Measurements from ENCODE around the gene SH3RF3. TPM values are rescaled to one million over a fixed set of nuclear protein-coding genes. Genes with fewer than 3 reads are reported as not detected.

The SH3RF3 gene
- polyA plus RNA-seq, 1 of the 3 experiments (the other 2 are of a cell fraction): 1.9 TPM

DNA sequence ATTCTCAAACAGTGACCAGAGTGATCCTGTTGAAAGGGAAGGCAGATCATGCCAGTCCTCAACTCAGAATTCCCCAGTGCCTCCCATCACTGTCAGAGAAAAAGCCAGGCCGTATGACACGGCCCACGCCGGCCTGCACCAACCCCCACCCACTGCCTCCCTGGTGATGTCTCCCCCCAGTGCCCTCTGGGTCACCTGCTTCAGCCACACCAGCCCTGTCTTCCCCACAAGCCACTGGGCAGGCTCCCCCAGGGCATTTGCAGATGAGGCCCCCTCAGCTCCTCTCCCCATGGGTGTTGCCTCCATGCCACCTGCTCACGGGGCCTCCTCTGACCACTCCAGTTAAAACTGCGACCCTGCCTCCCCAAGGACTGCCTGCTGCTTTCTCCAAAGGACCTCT lies 169.8 kb downstream of the SH3RF3 start:
- peaks cover 5% of the 10 kb centered on the region; the same call in 1 of the 2 replicates for H4K20me1 ChIP-seq (ENCODE audit: insufficient read depth)

DNA sequence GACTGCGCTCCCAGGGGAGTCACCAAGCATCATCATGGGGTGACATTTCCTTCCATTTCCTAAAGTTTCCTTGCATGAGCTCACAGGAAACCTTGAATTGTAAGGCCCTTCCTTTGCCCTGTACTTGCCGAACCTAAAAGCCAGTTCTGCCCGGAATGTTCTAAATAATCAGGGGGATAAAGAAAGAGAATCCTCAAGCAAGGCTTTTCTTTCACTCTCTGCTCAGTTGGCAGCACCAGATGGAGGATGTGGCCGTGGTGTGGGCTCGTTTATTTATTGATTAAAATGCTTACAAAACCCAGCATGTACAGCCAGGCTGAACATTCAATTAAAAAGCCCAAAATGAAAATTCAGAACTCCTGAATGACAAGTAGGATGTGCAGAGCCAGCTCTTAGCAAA lies 170.5 kb downstream of the SH3RF3 start:
- WGBS (ENCODE audit: low lambda C conversion rate): 84% methylated on average over 5 of the region's 5 CpGs
- Histone ChIP-seq H3K4me1 (ENCODE audit: control insufficient read depth in 1 of 2, insufficient read depth in 2 of 2, low read depth in 1 of 2, low read length in 1 of 2) (peaks cover 0 to 5% of the 10 kb centered on the region in 2 experiments; a peak in 1 of 4 replicates), H3F3A (replicated peaks; ENCODE audit: insufficient read depth) (no peaks in the 10 kb centered on the region), H3K36me3 (replicated peaks in 1 of 2; ENCODE audit: control insufficient read depth in 1 of 2, insufficient read depth in 2 of 2, low read length in 1 of 2) (no peaks in the 10 kb centered on the region), H3K27me3 (ENCODE audit: insufficient read depth) (no peaks in the 10 kb centered on the region), H3K9ac (no peak overlapping the region), H3K27ac (ENCODE audit: low read depth in 2 of 2, low read length in 1 of 2) (no peak overlapping the region), H3K9me2 (no peaks in the 10 kb centered on the region), H3K9me3 (no peaks in the 10 kb centered on the region), H3K79me2 (ENCODE audit: insufficient read depth) (no peaks in the 10 kb centered on the region), H4K20me1 (ENCODE audit: insufficient read depth) (peaks cover 8% of the 10 kb centered on the region; the same call in 1 of the 2 replicates), H2AFZ (ENCODE audit: low read depth) (no peak overlapping the region), H3K4me2 (no peak overlapping the region), H3K4me3 (ENCODE audit: low read depth in 2 of 2, low read length in 1 of 2) (no peak overlapping the region)
- no peak for TF ChIP-seq RFX5 (IDR thresholded peaks at IDR 0.05; ENCODE audit: low read length)
- no peak for TF ChIP-seq SIN3A (IDR thresholded peaks at IDR 0.05; ENCODE audit: borderline replicate concordance, low read depth, low read length)
- DNase-seq: no peak
- ChIA-PET POLR2A (no interaction called here), CTCF (interaction anchor here (0.6 kb wide), 1 partner anchor 34 kb away, joined by 3 read pairs; no protein-coding TSS in a partner anchor)

More for the DNA sequence above, 169.8 kb downstream of the SH3RF3 start:
- TF ChIP-seq CHD2 (IDR thresholded peaks at IDR 0.05; ENCODE audit: low read length, partially characterized antibody) (no peak), FOXJ3 (CRISPR knock-in tag; IDR thresholded peaks at IDR 0.05) (no peak), MEF2A (IDR thresholded peaks at IDR 0.05; ENCODE audit: borderline replicate concordance, low read depth) (no peak), YY1 (IDR thresholded peaks at IDR 0.05; ENCODE audit: low read depth) (no peak), SMC3 (IDR thresholded peaks at IDR 0.05; ENCODE audit: low read depth, low read length) (no peak)
- WGBS (ENCODE audit: low lambda C conversion rate): 76% methylated on average over 6 of the region's 6 CpGs
- H3K4me1 ChIP-seq (ENCODE audit: control insufficient read depth in 1 of 2, insufficient read depth in 2 of 2, low read depth in 1 of 2, low read length in 1 of 2): peaks cover 0 to 5% of the 10 kb centered on the region in 2 experiments; a peak in 1 of 4 replicates
- H3K9me2 ChIP-seq: no peaks in the 10 kb centered on the region
- DNase-seq: no peak
- ChIA-PET CTCF (no interaction called here), POLR2A (no interaction called here)
- H3K4me2 ChIP-seq: no peak overlapping the region
- no peak overlapping the region for H3K4me3 ChIP-seq (ENCODE audit: low read depth in 2 of 2, low read length in 1 of 2)
- no peak overlapping the region for H3K9ac ChIP-seq
- no peak overlapping the region for H3K27ac ChIP-seq (ENCODE audit: low read depth in 2 of 2, low read length in 1 of 2)
- H3K9me3 ChIP-seq: no peaks in the 10 kb centered on the region
- no peaks in the 10 kb centered on the region for H3K27me3 ChIP-seq (ENCODE audit: insufficient read depth)
- no peaks in the 10 kb centered on the region for H3K36me3 ChIP-seq (replicated peaks in 1 of 2; ENCODE audit: control insufficient read depth in 1 of 2, insufficient read depth in 2 of 2, low read length in 1 of 2)
- H2AFZ ChIP-seq (ENCODE audit: low read depth): no peak overlapping the region
- H3K79me2 ChIP-seq (ENCODE audit: insufficient read depth): no peaks in the 10 kb centered on the region
- no peaks in the 10 kb centered on the region for H3F3A ChIP-seq (replicated peaks; ENCODE audit: insufficient read depth)

DNA sequence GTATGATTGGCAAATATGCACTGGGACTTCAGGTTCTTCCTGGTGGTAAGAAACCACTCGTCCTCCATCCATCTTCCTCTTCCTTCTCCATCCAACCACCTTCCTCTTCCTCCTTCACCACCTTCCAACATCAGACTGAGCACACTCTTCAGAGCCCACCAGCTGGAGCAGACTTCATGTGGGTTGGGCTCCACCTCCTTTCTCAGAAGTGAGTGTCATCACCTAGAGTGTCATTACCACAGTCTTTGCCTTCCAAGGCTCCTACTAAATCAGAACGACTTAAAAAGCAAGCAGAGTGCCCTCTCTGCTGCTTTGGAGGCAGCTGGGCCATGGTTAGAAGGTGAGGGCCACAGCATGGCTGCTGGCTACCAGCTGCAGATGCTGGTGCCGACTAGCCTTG lies 171.6 kb downstream of the SH3RF3 start:
- CTCF ChIA-PET: no interaction called here
- no peaks in the 10 kb centered on the region for H3K9me2 ChIP-seq
- WGBS (ENCODE audit: low lambda C conversion rate): 60% methylated on average over 3 of the region's 3 CpGs
- no peaks in the 10 kb centered on the region for H3F3A ChIP-seq (replicated peaks; ENCODE audit: insufficient read depth)
- H2AFZ ChIP-seq (ENCODE audit: low read depth): no peak overlapping the region
- H3K36me3 ChIP-seq (replicated peaks in 1 of 2; ENCODE audit: control insufficient read depth in 1 of 2, insufficient read depth in 2 of 2, low read length in 1 of 2): no peaks in the 10 kb centered on the region
- no peaks in the 10 kb centered on the region for H3K9me3 ChIP-seq
- H3K27ac ChIP-seq (ENCODE audit: low read depth in 2 of 2, low read length in 1 of 2): no peak overlapping the region
- no peaks in the 10 kb centered on the region; the same call in 1 of the 2 replicates for H3K79me2 ChIP-seq (ENCODE audit: insufficient read depth)
- no peak overlapping the region for H3K9ac ChIP-seq
- POLR2A ChIA-PET: no interaction called here
- no peak overlapping the region for H3K4me3 ChIP-seq (ENCODE audit: low read depth in 2 of 2, low read length in 1 of 2)
- DNase-seq: no peak
- no peaks in the 10 kb centered on the region for H3K27me3 ChIP-seq (ENCODE audit: insufficient read depth)
- no peak overlapping the region for H3K4me2 ChIP-seq
- peaks cover 0 to 5% of the 10 kb centered on the region in 2 experiments; a peak in 1 of 4 replicates for H3K4me1 ChIP-seq (ENCODE audit: control insufficient read depth in 1 of 2, insufficient read depth in 2 of 2, low read depth in 1 of 2, low read length in 1 of 2)
- TF ChIP-seq FOXM1 (IDR thresholded peaks at IDR 0.05; ENCODE audit: low read depth) (no peak), EP300 (IDR thresholded peaks at IDR 0.05; ENCODE audit: borderline replicate concordance in 1 of 2, low read depth in 1 of 2, low read length in 1 of 2) (no peak), JUND (IDR thresholded peaks at IDR 0.05) (no peak), GABPA (IDR thresholded peaks at IDR 0.05; ENCODE audit: low read depth) (no peak), ELF1 (IDR thresholded peaks at IDR 0.05) (no peak)
- TF ChIP-seq, protein P1, sequence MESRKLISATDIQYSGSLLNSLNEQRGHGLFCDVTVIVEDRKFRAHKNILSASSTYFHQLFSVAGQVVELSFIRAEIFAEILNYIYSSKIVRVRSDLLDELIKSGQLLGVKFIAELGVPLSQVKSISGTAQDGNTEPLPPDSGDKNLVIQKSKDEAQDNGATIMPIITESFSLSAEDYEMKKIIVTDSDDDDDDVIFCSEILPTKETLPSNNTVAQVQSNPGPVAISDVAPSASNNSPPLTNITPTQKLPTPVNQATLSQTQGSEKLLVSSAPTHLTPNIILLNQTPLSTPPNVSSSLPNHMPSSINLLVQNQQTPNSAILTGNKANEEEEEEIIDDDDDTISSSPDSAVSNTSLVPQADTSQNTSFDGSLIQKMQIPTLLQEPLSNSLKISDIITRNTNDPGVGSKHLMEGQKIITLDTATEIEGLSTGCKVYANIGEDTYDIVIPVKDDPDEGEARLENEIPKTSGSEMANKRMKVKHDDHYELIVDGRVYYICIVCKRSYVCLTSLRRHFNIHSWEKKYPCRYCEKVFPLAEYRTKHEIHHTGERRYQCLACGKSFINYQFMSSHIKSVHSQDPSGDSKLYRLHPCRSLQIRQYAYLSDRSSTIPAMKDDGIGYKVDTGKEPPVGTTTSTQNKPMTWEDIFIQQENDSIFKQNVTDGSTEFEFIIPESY (IDR thresholded peaks at IDR 0.05; ENCODE audit: borderline replicate concordance, low read depth): no peak
- peaks cover 10% of the 10 kb centered on the region; the same call in 1 of the 2 replicates for H4K20me1 ChIP-seq (ENCODE audit: insufficient read depth)

Data from SK-N-SH (cell line).